WTC11 (cell line): ENCODE results near the gene VEPH1. TPM values are rescaled to one million over a fixed set of nuclear protein-coding genes. Genes with fewer than 3 reads are reported as not detected.

Experiments used
- ATAC-seq: fragments of 200-7000 bp; cut with Tn5 transposase; 2 replicates; pipeline ENCODE4 v1.10.0; 2021; ENCODE audit warnings: mild to moderate bottlenecking, moderate library complexity
- CTCF ChIA-PET: fragments of 300-600 bp; sonication (Branson Sonifier 250); formaldehyde crosslinking; loops from one replicate; lab custom pipeline; 2021; ENCODE audit warnings: antibody characterized with exemption; lab: Charles Lee
- POLR2A ChIA-PET: fragments of 350-600 bp; sonication (Branson Sonifier 250); formaldehyde crosslinking; loops from one replicate; lab custom pipeline; 2021; ENCODE audit warnings: antibody characterized with exemption; lab: Charles Lee
- DNase-seq: peaks from one replicate; pipeline ENCODE4 v3.0.0; 2021; ENCODE audit warnings: low spot score
- H3K27ac Mint-ChIP-seq: 2 replicates; pipeline ENCODE4 v1.8.0; 2021; ENCODE audit warnings: mixed read lengths
- H3K27me3 Mint-ChIP-seq: 2 replicates; pipeline ENCODE4 v1.8.0; 2021; ENCODE audit warnings: low read depth, mild to moderate bottlenecking, moderate library complexity, mixed read lengths
- H3K36me3 Mint-ChIP-seq: 2 replicates; pipeline ENCODE4 v1.8.0; 2021; ENCODE audit warnings: mixed read lengths
- H3K4me1 Mint-ChIP-seq: 2 replicates; pipeline ENCODE4 v1.8.0; 2022; ENCODE audit warnings: mixed read lengths
- H3K4me3 Mint-ChIP-seq: 2 replicates; pipeline ENCODE4 v1.8.0; 2021; ENCODE audit warnings: mild to moderate bottlenecking, moderate library complexity, mixed read lengths
- H3K9me3 Mint-ChIP-seq: 2 replicates; pipeline ENCODE4 v1.8.0; 2021; ENCODE audit warnings: mixed read lengths
- FOXK1 ChIP-seq: sonication (generic); formaldehyde crosslinking; IDR thresholded peaks from 2 replicates; pipeline ENCODE4 v1.8.0; 2022; ENCODE audit warnings: mild to moderate bottlenecking, moderate library complexity, missing genetic modification reagents
- IRF2 ChIP-seq: sonication (generic); formaldehyde crosslinking; IDR thresholded peaks from 2 replicates; pipeline ENCODE4 v1.8.0; 2022; ENCODE audit warnings: low read depth, missing genetic modification reagents, borderline replicate concordance
- NFE2L1 ChIP-seq: sonication (generic); formaldehyde crosslinking; IDR thresholded peaks from 2 replicates; pipeline ENCODE4 v1.8.1; 2023; ENCODE audit warnings: missing genetic modification reagents
- NR1H2 ChIP-seq: sonication (generic); formaldehyde crosslinking; IDR thresholded peaks from 2 replicates; pipeline ENCODE4 v1.9.0; 2021; ENCODE audit warnings: mild to moderate bottlenecking, moderate library complexity, missing genetic modification reagents
- SMAD3 ChIP-seq: sonication (generic); formaldehyde crosslinking; IDR thresholded peaks from 2 replicates; pipeline ENCODE4 v1.8.0; 2022; ENCODE audit warnings: missing genetic modification reagents, mild to moderate bottlenecking, borderline replicate concordance
- ZBTB21 ChIP-seq: sonication (generic); formaldehyde crosslinking; IDR thresholded peaks from 2 replicates; pipeline ENCODE4 v1.8.1; 2023; ENCODE audit warnings: mild to moderate bottlenecking, missing genetic modification reagents, borderline replicate concordance
- ZNF232 ChIP-seq: sonication (generic); formaldehyde crosslinking; IDR thresholded peaks from 2 replicates; pipeline ENCODE4 v1.8.0; 2022; ENCODE audit warnings: mild to moderate bottlenecking, missing genetic modification reagents
- ZNF263 ChIP-seq: sonication (generic); formaldehyde crosslinking; IDR thresholded peaks from 2 replicates; pipeline ENCODE4 v1.8.1; 2022; ENCODE audit warnings: low read depth, mild to moderate bottlenecking, moderate library complexity, missing genetic modification reagents
- total RNA-seq: library from RNA; stranded (reverse); gene quantifications from 3 replicates; pipeline ENCODE4 v1.2.3, GENCODE V29; 2021
- TF ChIP-seq, protein P1 (sequence below): sonication (generic); formaldehyde crosslinking; IDR thresholded peaks from 2 replicates; pipeline ENCODE4 v1.8.1; 2023; ENCODE audit warnings: mild to moderate bottlenecking, missing genetic modification reagents, borderline replicate concordance
- TF ChIP-seq, protein P2 (sequence below): sonication (generic); formaldehyde crosslinking; IDR thresholded peaks from 2 replicates; pipeline ENCODE4 v1.8.1; 2022; ENCODE audit warnings: mild to moderate bottlenecking, moderate library complexity, missing genetic modification reagents
- TF ChIP-seq, protein P3 (sequence below): sonication (generic); formaldehyde crosslinking; IDR thresholded peaks from 2 replicates; pipeline ENCODE4 v1.8.0; 2023; ENCODE audit warnings: missing genetic modification reagents, mild to moderate bottlenecking, borderline replicate concordance
- TF ChIP-seq, protein P4 (sequence below): sonication (generic); formaldehyde crosslinking; IDR thresholded peaks from 2 replicates; pipeline ENCODE4 v1.8.0; 2023; ENCODE audit warnings: missing genetic modification reagents
- TF ChIP-seq, protein P5 (sequence below): sonication (generic); formaldehyde crosslinking; IDR thresholded peaks from 2 replicates; pipeline ENCODE4 v1.8.0; 2022; ENCODE audit warnings: mild to moderate bottlenecking, missing genetic modification reagents
- TF ChIP-seq, protein P6 (sequence below): sonication (generic); formaldehyde crosslinking; IDR thresholded peaks from 2 replicates; pipeline ENCODE4 v1.8.0; 2022; ENCODE audit warnings: mild to moderate bottlenecking, missing genetic modification reagents
- TF ChIP-seq, protein P7 (sequence below): sonication (generic); formaldehyde crosslinking; IDR thresholded peaks from 2 replicates; pipeline ENCODE4 v1.8.0; 2022; ENCODE audit warnings: mild to moderate bottlenecking, missing genetic modification reagents
- TF ChIP-seq, protein P8 (sequence below): sonication (generic); formaldehyde crosslinking; IDR thresholded peaks from 2 replicates; pipeline ENCODE4 v1.8.1; 2022; ENCODE audit warnings: low read depth, mild to moderate bottlenecking, moderate library complexity, missing genetic modification reagents, borderline replicate concordance
- TF ChIP-seq, protein P9 (sequence below): fragments of 250-450 bp; sonication (Bioruptor Pico); IDR thresholded peaks from 2 replicates; pipeline ENCODE4 v1.9.0; 2021; ENCODE audit warnings: mild to moderate bottlenecking

VEPH1 gene
- total RNA-seq, 1 experiment from 2014 or later: 10.8 TPM

DNA sequence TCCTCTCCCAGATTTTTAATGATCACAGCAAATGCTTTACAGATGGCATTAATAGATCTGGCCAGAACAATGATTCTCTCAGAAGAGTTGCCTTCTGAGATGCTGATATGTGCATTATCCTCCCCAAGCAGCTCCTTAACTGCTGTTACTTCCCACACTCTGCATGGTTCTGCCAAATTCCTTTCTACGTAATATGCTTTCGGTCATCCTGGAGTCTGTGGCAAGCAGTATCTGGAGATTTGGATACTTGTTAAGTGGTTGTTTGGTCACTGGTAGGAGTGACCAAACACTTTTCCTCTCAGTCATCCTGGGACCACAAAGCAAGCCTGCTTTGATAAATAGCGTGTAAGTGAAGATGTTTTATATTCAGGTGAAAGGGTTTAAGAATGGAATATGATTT lies 272.1 kb downstream of the VEPH1 start:
- H3K4me3 Mint-ChIP-seq: no peak overlapping the region
- no peaks in the 10 kb centered on the region for H3K27me3 Mint-ChIP-seq
- DNase-seq (no peak), ATAC-seq (no peak)
- POLR2A ChIA-PET: no interaction called here
- no peaks in the 10 kb centered on the region for H3K4me1 Mint-ChIP-seq
- no peaks in the 10 kb centered on the region for H3K36me3 Mint-ChIP-seq
- CTCF ChIA-PET: interaction anchor here (0.8 to 1.0 kb wide), 2 partner anchors 29 to 756 kb away, joined by 3 read pairs; no protein-coding TSS in a partner anchor
- H3K9me3 Mint-ChIP-seq: peaks cover 1% of the 10 kb centered on the region; the same call in 1 of the 2 replicates
- TF ChIP-seq, protein P1, sequence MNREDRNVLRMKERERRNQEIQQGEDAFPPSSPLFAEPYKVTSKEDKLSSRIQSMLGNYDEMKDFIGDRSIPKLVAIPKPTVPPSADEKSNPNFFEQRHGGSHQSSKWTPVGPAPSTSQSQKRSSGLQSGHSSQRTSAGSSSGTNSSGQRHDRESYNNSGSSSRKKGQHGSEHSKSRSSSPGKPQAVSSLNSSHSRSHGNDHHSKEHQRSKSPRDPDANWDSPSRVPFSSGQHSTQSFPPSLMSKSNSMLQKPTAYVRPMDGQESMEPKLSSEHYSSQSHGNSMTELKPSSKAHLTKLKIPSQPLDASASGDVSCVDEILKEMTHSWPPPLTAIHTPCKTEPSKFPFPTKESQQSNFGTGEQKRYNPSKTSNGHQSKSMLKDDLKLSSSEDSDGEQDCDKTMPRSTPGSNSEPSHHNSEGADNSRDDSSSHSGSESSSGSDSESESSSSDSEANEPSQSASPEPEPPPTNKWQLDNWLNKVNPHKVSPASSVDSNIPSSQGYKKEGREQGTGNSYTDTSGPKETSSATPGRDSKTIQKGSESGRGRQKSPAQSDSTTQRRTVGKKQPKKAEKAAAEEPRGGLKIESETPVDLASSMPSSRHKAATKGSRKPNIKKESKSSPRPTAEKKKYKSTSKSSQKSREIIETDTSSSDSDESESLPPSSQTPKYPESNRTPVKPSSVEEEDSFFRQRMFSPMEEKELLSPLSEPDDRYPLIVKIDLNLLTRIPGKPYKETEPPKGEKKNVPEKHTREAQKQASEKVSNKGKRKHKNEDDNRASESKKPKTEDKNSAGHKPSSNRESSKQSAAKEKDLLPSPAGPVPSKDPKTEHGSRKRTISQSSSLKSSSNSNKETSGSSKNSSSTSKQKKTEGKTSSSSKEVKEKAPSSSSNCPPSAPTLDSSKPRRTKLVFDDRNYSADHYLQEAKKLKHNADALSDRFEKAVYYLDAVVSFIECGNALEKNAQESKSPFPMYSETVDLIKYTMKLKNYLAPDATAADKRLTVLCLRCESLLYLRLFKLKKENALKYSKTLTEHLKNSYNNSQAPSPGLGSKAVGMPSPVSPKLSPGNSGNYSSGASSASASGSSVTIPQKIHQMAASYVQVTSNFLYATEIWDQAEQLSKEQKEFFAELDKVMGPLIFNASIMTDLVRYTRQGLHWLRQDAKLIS: no peak
- no peak for TF ChIP-seq SMAD3 (CRISPR knock-in tag)
- TF ChIP-seq, protein P2, sequence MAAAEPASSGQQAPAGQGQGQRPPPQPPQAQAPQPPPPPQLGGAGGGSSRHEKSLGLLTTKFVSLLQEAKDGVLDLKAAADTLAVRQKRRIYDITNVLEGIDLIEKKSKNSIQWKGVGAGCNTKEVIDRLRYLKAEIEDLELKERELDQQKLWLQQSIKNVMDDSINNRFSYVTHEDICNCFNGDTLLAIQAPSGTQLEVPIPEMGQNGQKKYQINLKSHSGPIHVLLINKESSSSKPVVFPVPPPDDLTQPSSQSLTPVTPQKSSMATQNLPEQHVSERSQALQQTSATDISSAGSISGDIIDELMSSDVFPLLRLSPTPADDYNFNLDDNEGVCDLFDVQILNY: no peak
- TF ChIP-seq, protein P3, sequence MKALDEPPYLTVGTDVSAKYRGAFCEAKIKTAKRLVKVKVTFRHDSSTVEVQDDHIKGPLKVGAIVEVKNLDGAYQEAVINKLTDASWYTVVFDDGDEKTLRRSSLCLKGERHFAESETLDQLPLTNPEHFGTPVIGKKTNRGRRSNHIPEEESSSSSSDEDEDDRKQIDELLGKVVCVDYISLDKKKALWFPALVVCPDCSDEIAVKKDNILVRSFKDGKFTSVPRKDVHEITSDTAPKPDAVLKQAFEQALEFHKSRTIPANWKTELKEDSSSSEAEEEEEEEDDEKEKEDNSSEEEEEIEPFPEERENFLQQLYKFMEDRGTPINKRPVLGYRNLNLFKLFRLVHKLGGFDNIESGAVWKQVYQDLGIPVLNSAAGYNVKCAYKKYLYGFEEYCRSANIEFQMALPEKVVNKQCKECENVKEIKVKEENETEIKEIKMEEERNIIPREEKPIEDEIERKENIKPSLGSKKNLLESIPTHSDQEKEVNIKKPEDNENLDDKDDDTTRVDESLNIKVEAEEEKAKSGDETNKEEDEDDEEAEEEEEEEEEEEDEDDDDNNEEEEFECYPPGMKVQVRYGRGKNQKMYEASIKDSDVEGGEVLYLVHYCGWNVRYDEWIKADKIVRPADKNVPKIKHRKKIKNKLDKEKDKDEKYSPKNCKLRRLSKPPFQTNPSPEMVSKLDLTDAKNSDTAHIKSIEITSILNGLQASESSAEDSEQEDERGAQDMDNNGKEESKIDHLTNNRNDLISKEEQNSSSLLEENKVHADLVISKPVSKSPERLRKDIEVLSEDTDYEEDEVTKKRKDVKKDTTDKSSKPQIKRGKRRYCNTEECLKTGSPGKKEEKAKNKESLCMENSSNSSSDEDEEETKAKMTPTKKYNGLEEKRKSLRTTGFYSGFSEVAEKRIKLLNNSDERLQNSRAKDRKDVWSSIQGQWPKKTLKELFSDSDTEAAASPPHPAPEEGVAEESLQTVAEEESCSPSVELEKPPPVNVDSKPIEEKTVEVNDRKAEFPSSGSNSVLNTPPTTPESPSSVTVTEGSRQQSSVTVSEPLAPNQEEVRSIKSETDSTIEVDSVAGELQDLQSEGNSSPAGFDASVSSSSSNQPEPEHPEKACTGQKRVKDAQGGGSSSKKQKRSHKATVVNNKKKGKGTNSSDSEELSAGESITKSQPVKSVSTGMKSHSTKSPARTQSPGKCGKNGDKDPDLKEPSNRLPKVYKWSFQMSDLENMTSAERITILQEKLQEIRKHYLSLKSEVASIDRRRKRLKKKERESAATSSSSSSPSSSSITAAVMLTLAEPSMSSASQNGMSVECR (CRISPR knock-in tag): no peak
- TF ChIP-seq ZNF232 (CRISPR knock-in tag): no peak
- TF ChIP-seq, protein P4, sequence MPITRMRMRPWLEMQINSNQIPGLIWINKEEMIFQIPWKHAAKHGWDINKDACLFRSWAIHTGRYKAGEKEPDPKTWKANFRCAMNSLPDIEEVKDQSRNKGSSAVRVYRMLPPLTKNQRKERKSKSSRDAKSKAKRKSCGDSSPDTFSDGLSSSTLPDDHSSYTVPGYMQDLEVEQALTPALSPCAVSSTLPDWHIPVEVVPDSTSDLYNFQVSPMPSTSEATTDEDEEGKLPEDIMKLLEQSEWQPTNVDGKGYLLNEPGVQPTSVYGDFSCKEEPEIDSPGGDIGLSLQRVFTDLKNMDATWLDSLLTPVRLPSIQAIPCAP (CRISPR knock-in tag): no peak
- TF ChIP-seq, protein P5, sequence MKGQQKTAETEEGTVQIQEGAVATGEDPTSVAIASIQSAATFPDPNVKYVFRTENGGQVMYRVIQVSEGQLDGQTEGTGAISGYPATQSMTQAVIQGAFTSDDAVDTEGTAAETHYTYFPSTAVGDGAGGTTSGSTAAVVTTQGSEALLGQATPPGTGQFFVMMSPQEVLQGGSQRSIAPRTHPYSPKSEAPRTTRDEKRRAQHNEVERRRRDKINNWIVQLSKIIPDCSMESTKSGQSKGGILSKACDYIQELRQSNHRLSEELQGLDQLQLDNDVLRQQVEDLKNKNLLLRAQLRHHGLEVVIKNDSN (CRISPR knock-in tag): no peak
- TF ChIP-seq, protein P6, sequence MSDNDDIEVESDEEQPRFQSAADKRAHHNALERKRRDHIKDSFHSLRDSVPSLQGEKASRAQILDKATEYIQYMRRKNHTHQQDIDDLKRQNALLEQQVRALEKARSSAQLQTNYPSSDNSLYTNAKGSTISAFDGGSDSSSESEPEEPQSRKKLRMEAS (CRISPR knock-in tag): no peak
- TF ChIP-seq, protein P7, sequence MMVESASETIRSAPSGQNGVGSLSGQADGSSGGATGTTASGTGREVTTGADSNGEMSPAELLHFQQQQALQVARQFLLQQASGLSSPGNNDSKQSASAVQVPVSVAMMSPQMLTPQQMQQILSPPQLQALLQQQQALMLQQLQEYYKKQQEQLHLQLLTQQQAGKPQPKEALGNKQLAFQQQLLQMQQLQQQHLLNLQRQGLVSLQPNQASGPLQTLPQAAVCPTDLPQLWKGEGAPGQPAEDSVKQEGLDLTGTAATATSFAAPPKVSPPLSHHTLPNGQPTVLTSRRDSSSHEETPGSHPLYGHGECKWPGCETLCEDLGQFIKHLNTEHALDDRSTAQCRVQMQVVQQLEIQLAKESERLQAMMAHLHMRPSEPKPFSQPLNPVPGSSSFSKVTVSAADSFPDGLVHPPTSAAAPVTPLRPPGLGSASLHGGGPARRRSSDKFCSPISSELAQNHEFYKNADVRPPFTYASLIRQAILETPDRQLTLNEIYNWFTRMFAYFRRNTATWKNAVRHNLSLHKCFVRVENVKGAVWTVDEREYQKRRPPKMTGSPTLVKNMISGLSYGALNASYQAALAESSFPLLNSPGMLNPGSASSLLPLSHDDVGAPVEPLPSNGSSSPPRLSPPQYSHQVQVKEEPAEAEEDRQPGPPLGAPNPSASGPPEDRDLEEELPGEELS (CRISPR knock-in tag): no peak
- TF ChIP-seq ZBTB21 (CRISPR knock-in tag): no peak
- no peak for TF ChIP-seq NFE2L1
- TF ChIP-seq IRF2: no peak
- TF ChIP-seq FOXK1 (CRISPR knock-in tag): no peak
- TF ChIP-seq, protein P8, sequence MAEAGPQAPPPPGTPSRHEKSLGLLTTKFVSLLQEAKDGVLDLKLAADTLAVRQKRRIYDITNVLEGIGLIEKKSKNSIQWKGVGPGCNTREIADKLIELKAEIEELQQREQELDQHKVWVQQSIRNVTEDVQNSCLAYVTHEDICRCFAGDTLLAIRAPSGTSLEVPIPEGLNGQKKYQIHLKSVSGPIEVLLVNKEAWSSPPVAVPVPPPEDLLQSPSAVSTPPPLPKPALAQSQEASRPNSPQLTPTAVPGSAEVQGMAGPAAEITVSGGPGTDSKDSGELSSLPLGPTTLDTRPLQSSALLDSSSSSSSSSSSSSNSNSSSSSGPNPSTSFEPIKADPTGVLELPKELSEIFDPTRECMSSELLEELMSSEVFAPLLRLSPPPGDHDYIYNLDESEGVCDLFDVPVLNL (CRISPR knock-in tag): no peak
- TF ChIP-seq NR1H2 (CRISPR knock-in tag): no peak
- no peak for TF ChIP-seq ZNF263
- TF ChIP-seq, protein P9, sequence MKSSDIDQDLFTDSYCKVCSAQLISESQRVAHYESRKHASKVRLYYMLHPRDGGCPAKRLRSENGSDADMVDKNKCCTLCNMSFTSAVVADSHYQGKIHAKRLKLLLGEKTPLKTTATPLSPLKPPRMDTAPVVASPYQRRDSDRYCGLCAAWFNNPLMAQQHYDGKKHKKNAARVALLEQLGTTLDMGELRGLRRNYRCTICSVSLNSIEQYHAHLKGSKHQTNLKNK (CRISPR knock-in tag): no peak
- no peak overlapping the region for H3K27ac Mint-ChIP-seq
